Gastroesophageal sphincter (tissue), 4 donors: ENCODE results near the gene MAN2A1. TPM values are rescaled to one million over a fixed set of nuclear protein-coding genes. Genes with fewer than 3 reads are reported as not detected.

Experiments used
- ATAC-seq: fragments of 150-250 bp; one replicate; pipeline ENCODE4 v1.9.1; 2016; ENCODE audit warnings: mild to moderate bottlenecking, moderate library complexity
- H3K27ac ChIP-seq, 4 donors: fragments of 200-600 bp; sonication (generic) in 3 of 4; 1 replicate in 3 of 4; 2 replicates in 1 of 4; pipeline ENCODE4 v1.5.1; 2016 to 2019
- H3K27me3 ChIP-seq: fragments of 200-600 bp; sonication (generic); one replicate; pipeline ENCODE4 v1.5.1; 2019
- H3K36me3 ChIP-seq, 2 donors: fragments of 200-600 bp; sonication (generic); one replicate each; pipeline ENCODE4 v1.5.1; 2019; ENCODE audit warnings: control low read depth in 1 of 2
- H3K4me1 ChIP-seq, 3 donors: fragments of 200-600 bp; sonication (generic); 1 replicate in 2 of 3; 2 replicates in 1 of 3; pipeline ENCODE4 v1.5.1; 2016 to 2019; ENCODE audit warnings: control low read depth in 2 of 3
- H3K4me3 ChIP-seq, 2 donors: fragments of 200-600 bp; sonication (generic); one replicate each; pipeline ENCODE4 v1.5.1; 2019; ENCODE audit warnings: mild to moderate bottlenecking in 1 of 2, moderate library complexity in 1 of 2
- H3K9me3 ChIP-seq, 3 donors: fragments of 200-600 bp; sonication (generic); one replicate each; pipeline ENCODE4 v1.5.1; 2017 to 2019; ENCODE audit warnings: control low read depth in 2 of 3
- EP300 ChIP-seq: sonication (generic); formaldehyde crosslinking; IDR thresholded peaks from one replicate; pipeline ENCODE4 v1.6.1; 2017; ENCODE audit warnings: antibody characterized with exemption, mild to moderate bottlenecking
- POLR2A ChIP-seq, 2 donors: fragments of 450-650 bp; IDR thresholded peaks; one replicate each; pipeline ENCODE4 v1.6.1; 2017; ENCODE audit warnings: antibody characterized with exemption in 2 of 2, mild to moderate bottlenecking in 2 of 2, moderate library complexity in 1 of 2
- POLR2AphosphoS5 ChIP-seq: sonication (generic); formaldehyde crosslinking; IDR thresholded peaks from one replicate; pipeline ENCODE4 v1.6.1; 2017; ENCODE audit warnings: antibody characterized with exemption
- WGBS, 2 donors: methylation state at CpG; one replicate each; pipeline ENCODE4 v1.1.5; 2018; ENCODE audit warnings: low coverage in 1 of 2; 5-methylcytosine and 5-hydroxymethylcytosine counted together
- total RNA-seq, 4 donors: library from RNA; depleted of rRNA; stranded (reverse); fragments of >200 nt; gene quantifications; one replicate each; pipeline ENCODE4 v1.1.0, GENCODE V29; 2016
- TF ChIP-seq, protein P1 (sequence below), 4 experiments: fragments of 200-600 bp in 2 of 4; fragments of 450-650 bp in 2 of 4; sonication (generic) in 1 of 4; IDR thresholded peaks; one replicate each; pipeline ENCODE4 v1.5.1; 2017 to 2019; ENCODE audit warnings: antibody characterized with exemption in 4 of 4, mild to moderate bottlenecking in 2 of 4, moderate library complexity in 2 of 4

The MAN2A1 gene
- total RNA-seq, 4 donors from 2014 or later, result 19.6 to 55.6 (median 34.1) TPM

DNA sequence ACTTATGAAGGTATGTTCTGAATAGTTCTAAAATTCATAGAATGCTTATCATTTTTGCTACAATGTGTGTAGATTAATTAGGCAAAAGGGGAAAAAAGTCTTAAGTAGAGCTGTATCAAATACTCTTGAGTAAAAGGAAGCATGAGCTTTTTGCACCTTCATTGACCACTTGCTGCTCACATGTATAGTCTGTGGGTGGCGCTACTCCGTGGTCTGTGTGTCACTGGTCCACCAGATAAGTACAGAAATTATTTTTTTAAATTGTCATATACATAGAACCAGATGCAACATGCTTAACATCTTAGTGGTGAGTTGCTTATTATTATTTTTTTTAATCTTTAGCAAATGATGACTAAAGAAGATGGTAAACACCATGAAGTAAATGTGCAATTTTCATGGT lies 130.2 kb downstream of the MAN2A1 start:
- H3K27ac ChIP-seq, result no peak overlapping the region
- peaks cover 0 to 53% of the 10 kb centered on the region in 2 donors for H3K36me3 ChIP-seq
- no peaks in the 10 kb centered on the region for H3K9me3 ChIP-seq
- ATAC-seq, result no peak
- H3K4me3 ChIP-seq, result no peak overlapping the region
- 60 to 94% methylated on average over 2 of the region's 2 CpGs for WGBS, 2 donors
- H3K4me1 ChIP-seq, result no peaks in the 10 kb centered on the region
- TF ChIP-seq, protein P1, sequence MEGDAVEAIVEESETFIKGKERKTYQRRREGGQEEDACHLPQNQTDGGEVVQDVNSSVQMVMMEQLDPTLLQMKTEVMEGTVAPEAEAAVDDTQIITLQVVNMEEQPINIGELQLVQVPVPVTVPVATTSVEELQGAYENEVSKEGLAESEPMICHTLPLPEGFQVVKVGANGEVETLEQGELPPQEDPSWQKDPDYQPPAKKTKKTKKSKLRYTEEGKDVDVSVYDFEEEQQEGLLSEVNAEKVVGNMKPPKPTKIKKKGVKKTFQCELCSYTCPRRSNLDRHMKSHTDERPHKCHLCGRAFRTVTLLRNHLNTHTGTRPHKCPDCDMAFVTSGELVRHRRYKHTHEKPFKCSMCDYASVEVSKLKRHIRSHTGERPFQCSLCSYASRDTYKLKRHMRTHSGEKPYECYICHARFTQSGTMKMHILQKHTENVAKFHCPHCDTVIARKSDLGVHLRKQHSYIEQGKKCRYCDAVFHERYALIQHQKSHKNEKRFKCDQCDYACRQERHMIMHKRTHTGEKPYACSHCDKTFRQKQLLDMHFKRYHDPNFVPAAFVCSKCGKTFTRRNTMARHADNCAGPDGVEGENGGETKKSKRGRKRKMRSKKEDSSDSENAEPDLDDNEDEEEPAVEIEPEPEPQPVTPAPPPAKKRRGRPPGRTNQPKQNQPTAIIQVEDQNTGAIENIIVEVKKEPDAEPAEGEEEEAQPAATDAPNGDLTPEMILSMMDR (IDR thresholded peaks at IDR 0.05), result no peak
- TF ChIP-seq POLR2AphosphoS5, result no peak
- TF ChIP-seq POLR2A (IDR thresholded peaks at IDR 0.05), result no peak
- TF ChIP-seq EP300, result no peak
- H3K27me3 ChIP-seq, result no peaks in the 10 kb centered on the region

DNA sequence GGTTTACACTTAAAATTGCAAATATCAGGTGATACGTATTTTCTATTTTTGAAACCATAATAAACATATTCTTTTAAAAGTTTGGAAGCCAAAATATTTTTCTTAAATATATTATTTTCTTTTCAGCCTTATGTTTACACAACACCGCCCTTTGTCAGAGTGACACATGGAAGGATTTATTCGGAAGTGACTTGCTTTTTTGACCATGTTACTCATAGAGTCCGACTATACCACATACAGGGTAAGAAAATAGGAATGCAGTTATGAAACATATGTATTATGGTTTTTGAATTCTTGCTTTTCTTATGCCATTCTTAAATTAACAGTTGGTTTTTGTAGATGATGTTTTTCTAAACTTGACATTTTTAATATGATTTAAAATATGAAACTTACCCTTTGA lies 133.9 kb downstream of the MAN2A1 start:
- 92 to 97% methylated on average over 4 of the region's 4 CpGs for WGBS, 2 donors
- ATAC-seq, result no peak
- H3K4me1 ChIP-seq, result no peaks in the 10 kb centered on the region
- H3K27me3 ChIP-seq, result no peaks in the 10 kb centered on the region
- peaks cover 0 to 69% of the 10 kb centered on the region in 2 donors for H3K36me3 ChIP-seq
- H3K4me3 ChIP-seq, result no peak overlapping the region
- H3K27ac ChIP-seq, result no peak overlapping the region
- TF ChIP-seq POLR2A (IDR thresholded peaks at IDR 0.05) (no peak), POLR2AphosphoS5 (no peak), EP300 (no peak)
- TF ChIP-seq, protein P1 (IDR thresholded peaks at IDR 0.05), result no peak
- H3K9me3 ChIP-seq, result no peaks in the 10 kb centered on the region

DNA sequence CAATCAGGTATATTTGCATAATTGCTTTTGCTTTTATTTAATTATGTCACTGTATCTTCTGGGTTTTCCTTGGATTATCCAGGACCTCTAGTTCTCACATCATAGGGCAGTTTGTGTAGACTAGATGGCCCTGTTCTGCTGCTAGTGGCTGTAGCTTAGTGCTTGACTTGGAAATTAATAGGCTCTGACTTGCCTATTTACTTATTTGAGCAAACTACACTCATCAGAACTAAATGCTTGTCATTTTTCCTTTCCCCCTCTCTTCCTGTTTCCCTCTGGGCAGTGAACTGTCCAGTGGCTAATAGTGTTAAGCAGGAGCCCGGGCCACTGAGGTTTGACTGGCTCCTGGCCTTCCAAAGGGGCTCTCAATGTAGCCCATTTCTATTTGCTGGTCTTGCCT lies 135.7 kb downstream of the MAN2A1 start:
- TF ChIP-seq EP300, result no peak
- TF ChIP-seq, protein P1 (IDR thresholded peaks at IDR 0.05), result no peak
- no peak for TF ChIP-seq POLR2AphosphoS5
- no peak for TF ChIP-seq POLR2A (IDR thresholded peaks at IDR 0.05)
- WGBS, 2 donors, result 100% methylated on average over 1 of the region's 1 CpG; no CpG with 5 or more reads in 1 of the 2 donors
- Histone ChIP-seq H3K4me3 (no peak overlapping the region), H3K36me3 (peaks cover 0 to 55% of the 10 kb centered on the region in 2 donors), H3K27me3 (no peaks in the 10 kb centered on the region), H3K27ac (no peak overlapping the region), H3K9me3 (no peaks in the 10 kb centered on the region), H3K4me1 (no peaks in the 10 kb centered on the region)
- ATAC-seq, result no peak

DNA sequence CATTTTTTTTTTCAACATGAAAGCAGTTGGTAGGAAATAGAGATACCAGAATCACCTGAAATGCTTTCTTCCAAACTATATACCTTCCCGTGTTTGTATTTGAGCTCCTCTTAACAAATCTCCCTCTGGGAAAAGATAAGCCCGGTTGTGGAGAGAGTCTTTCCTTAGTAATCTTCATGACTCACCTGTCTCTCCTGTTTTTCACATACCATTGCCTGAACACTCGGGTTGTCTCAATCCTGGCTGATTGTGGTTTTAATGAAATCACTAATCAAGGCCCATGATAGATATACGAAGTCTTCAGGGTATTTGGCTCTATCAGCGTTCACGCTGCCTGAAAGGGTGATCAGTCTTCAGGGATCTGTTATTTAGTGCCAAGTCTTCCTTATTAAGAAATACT lies 136.7 kb downstream of the MAN2A1 start:
- H3K4me1 ChIP-seq, result no peaks in the 10 kb centered on the region
- no peaks in the 10 kb centered on the region for H3K27me3 ChIP-seq
- H3K27ac ChIP-seq, result no peak overlapping the region
- H3K4me3 ChIP-seq, result no peak overlapping the region
- no peak for TF ChIP-seq POLR2A (IDR thresholded peaks at IDR 0.05)
- no peak for TF ChIP-seq EP300
- TF ChIP-seq, protein P1 (IDR thresholded peaks at IDR 0.05), result no peak
- TF ChIP-seq POLR2AphosphoS5, result no peak
- ATAC-seq, result no peak
- peaks cover 0 to 51% of the 10 kb centered on the region in 2 donors for H3K36me3 ChIP-seq
- WGBS, 2 donors, result 60 to 91% methylated on average over 3 to 6 of the region's 6 CpGs
- no peaks in the 10 kb centered on the region for H3K9me3 ChIP-seq

DNA sequence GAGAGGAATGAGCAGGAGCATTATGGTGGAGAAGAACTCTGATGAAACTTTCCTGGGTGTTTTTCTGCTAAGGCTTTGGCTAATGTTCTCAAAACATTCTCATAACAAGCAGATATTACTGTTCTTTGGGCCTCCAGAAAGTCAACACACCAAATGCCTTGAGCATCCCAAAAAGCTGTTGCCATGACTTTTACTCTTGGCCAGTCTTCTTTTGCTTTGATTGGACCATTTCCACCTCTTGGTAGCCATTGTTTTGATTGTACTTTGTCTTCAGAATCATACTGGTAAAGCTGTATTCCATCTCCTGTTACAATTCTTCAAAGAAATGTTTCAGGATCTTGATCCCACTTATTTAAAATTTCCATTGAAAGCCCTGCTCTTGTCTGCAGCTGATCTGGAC lies 139.6 kb downstream of the MAN2A1 start:
- Histone ChIP-seq H3K27me3 (no peaks in the 10 kb centered on the region), H3K4me3 (no peak overlapping the region), H3K4me1 (no peaks in the 10 kb centered on the region), H3K27ac (no peak overlapping the region), H3K36me3 (peaks cover 0 to 46% of the 10 kb centered on the region in 2 donors), H3K9me3 (no peaks in the 10 kb centered on the region)
- ATAC-seq, result no peak
- TF ChIP-seq EP300 (no peak), POLR2AphosphoS5 (no peak), POLR2A (IDR thresholded peaks at IDR 0.05) (no peak)
- TF ChIP-seq, protein P1 (IDR thresholded peaks at IDR 0.05), result no peak
